ENCODE measurements around the gene CLCF1.

CLCF1 gene

GRCh38 chr11:67372993-67373647, at the start of gene CLCF1:
CLCF1 (minus strand) TSS chr11:67373598; CDS start chr11:67373539, 59 bp downstream.
- DNase-seq, result peak; percentile 66

- no peak for DNase-seq
Measured at GRCh38 chr11:67422891-67423290, 49.5 kb upstream of the CLCF1 start.

- no peak for DNase-seq
Measured at GRCh38 chr11:67421430-67422031, 48.1 kb upstream of the CLCF1 start.

GRCh38 chr11:67420646-67421429, 47.4 kb upstream of the CLCF1 start:
- peak; percentile 91 for DNase-seq

- no peak for DNase-seq
Measured at GRCh38 chr11:67420147-67420645, 46.8 kb upstream of the CLCF1 start.

GRCh38 chr11:67419325-67420049, 46.1 kb upstream of the CLCF1 start:
- no peak for DNase-seq

- DNase-seq, result no peak
Measured at GRCh38 chr11:67418476-67419281, 45.3 kb upstream of the CLCF1 start.

- DNase-seq, result no peak
Measured at GRCh38 chr11:67417425-67417824, 44.0 kb upstream of the CLCF1 start.

- no peak for DNase-seq
Measured at GRCh38 chr11:67416416-67417335, 43.3 kb upstream of the CLCF1 start.

- DNase-seq, result no peak
Measured at GRCh38 chr11:67415501-67416304, 42.3 kb upstream of the CLCF1 start, which contains the start of gene CARNS1. CARNS1 (plus strand) TSS chr11:67415678; CDS start chr11:67416200, 522 bp downstream.

- DNase-seq, result no peak
Measured at GRCh38 chr11:67413266-67413849, 40.0 kb upstream of the CLCF1 start.

- DNase-seq, result no peak
Measured at GRCh38 chr11:67412495-67413179, 39.2 kb upstream of the CLCF1 start.

- no peak for DNase-seq
Measured at GRCh38 chr11:67411785-67412152, 38.4 kb upstream of the CLCF1 start.

GRCh38 chr11:67410984-67411784, 37.8 kb upstream of the CLCF1 start:
- DNase-seq, result no peak

- no peak for DNase-seq
Measured at GRCh38 chr11:67410369-67410831, 37.0 kb upstream of the CLCF1 start.

- no peak for DNase-seq
Measured at GRCh38 chr11:67409781-67410368, 36.5 kb upstream of the CLCF1 start.

GRCh38 chr11:67409261-67409666, 35.9 kb upstream of the CLCF1 start:
- DNase-seq, result no peak
